HFF-Myc (cell line): Measurements from ENCODE around the gene PLLP.

Experiments
- DNase-seq: peaks from one replicate; pipeline ENCODE4 v3.0.0-alpha.2; 2011; ENCODE audit warnings: low read depth; ENCODE audit errors: extremely low read depth
- H3K4me3 ChIP-seq: replicated peaks from 2 replicates; pipeline ENCODE4 v1.5.1; 2011; ENCODE audit warnings: low read depth, mild to moderate bottlenecking, control low read depth, low read length
- CTCF ChIP-seq: IDR thresholded peaks from 2 replicates; pipeline ENCODE4 v1.5.1; 2012; ENCODE audit warnings: mild to moderate bottlenecking, low read depth, low read length, control low read depth; ENCODE audit errors: missing control alignments

The PLLP gene

GRCh38 chr16:57284209-57284951 lies at the start of gene PLLP:
PLLP (minus strand) TSS chr16:57284672; CDS start chr16:57284540, 132 bp downstream.
- no peak for DNase-seq
- TF ChIP-seq CTCF, result no peak
- H3K4me3 ChIP-seq, result peak within 1 kb of the TSS; percentile 38

- no peak for TF ChIP-seq CTCF
- no peak for DNase-seq
These were observed 48.9 kb upstream of the PLLP start for GRCh38 chr16:57333402-57333801.

GRCh38 chr16:57331355-57331754 lies 46.9 kb upstream of the PLLP start:
- DNase-seq, result no peak
- TF ChIP-seq CTCF, result no peak
- H3K4me3 ChIP-seq, result no peak overlapping the region

More at GRCh38 chr16:57333402-57333801, 48.9 kb upstream of the PLLP start:
- H3K4me3 ChIP-seq, result no peak overlapping the region

GRCh38 chr16:57329718-57330327 lies 45.4 kb upstream of the PLLP start:
- no peak overlapping the region for H3K4me3 ChIP-seq
- DNase-seq, result no peak
- no peak for TF ChIP-seq CTCF

GRCh38 chr16:57325458-57325857 lies 41.0 kb upstream of the PLLP start:
- DNase-seq, result no peak
- H3K4me3 ChIP-seq, result no peak overlapping the region
- no peak for TF ChIP-seq CTCF

GRCh38 chr16:57324749-57325148 lies 40.3 kb upstream of the PLLP start:
- H3K4me3 ChIP-seq, result no peak overlapping the region
- no peak for DNase-seq
- TF ChIP-seq CTCF, result no peak
